Endothelial cell (in vitro differentiated cells): ENCODE measurements around the gene ANKMY1. TPM values are rescaled to one million over a fixed set of nuclear protein-coding genes. Genes with fewer than 3 reads are reported as not detected.

Source experiments
- DNase-seq: peaks from one replicate; pipeline ENCODE4 v3.0.0; 2021; ENCODE audit warnings: low spot score
- H3K27ac Mint-ChIP-seq: one replicate; pipeline ENCODE4 v1.8.0; 2021; ENCODE audit warnings: mixed read lengths, inconsistent platforms; ENCODE audit not compliant: unreplicated experiment
- H3K27me3 Mint-ChIP-seq: one replicate; pipeline ENCODE4 v1.8.0; 2021; ENCODE audit warnings: mild to moderate bottlenecking, moderate library complexity, mixed read lengths, inconsistent platforms; ENCODE audit not compliant: unreplicated experiment
- H3K36me3 Mint-ChIP-seq: one replicate; pipeline ENCODE4 v1.8.0; 2021; ENCODE audit warnings: mild to moderate bottlenecking, low read depth, mixed read lengths, inconsistent platforms; ENCODE audit not compliant: unreplicated experiment
- H3K4me1 Mint-ChIP-seq: one replicate; pipeline ENCODE4 v1.8.0; 2021; ENCODE audit warnings: mild to moderate bottlenecking, mixed read lengths, inconsistent platforms; ENCODE audit not compliant: unreplicated experiment
- H3K4me3 Mint-ChIP-seq: one replicate; pipeline ENCODE4 v1.8.0; 2021; ENCODE audit warnings: mild to moderate bottlenecking, mixed read lengths, inconsistent platforms; ENCODE audit not compliant: unreplicated experiment
- H3K9me3 Mint-ChIP-seq: one replicate; pipeline ENCODE4 v1.8.0; 2021; ENCODE audit warnings: mixed read lengths, inconsistent platforms; ENCODE audit not compliant: unreplicated experiment
- total RNA-seq: library from RNA; stranded (reverse); fragmentation: NEBNext Ultra II Directional; extraction: Animal tissue kit (Norgen Biotek cat#: 25700); gene quantifications from one replicate; pipeline ENCODE4 v1.2.1, GENCODE V29; 2021; ENCODE audit not compliant: unreplicated experiment
- TF ChIP-seq, protein P1 (sequence below): fragments of 200-600 bp; sonication (generic); IDR thresholded peaks from one replicate; pipeline ENCODE4 v1.5.0; 2021; ENCODE audit warnings: antibody characterized with exemption; ENCODE audit not compliant: unreplicated experiment

The ANKMY1 gene
- total RNA-seq, 1 donor from 2014 or later: 5.6 TPM

GRCh38 chr2:240561325-240561971, 3.7 kb upstream of the ANKMY1 start:
- Mint-ChIP-seq H3K36me3 (peaks cover 9% of the 10 kb centered on the region), H3K27me3 (peaks cover 15% of the 10 kb centered on the region), H3K9me3 (no peaks in the 10 kb centered on the region), H3K4me3 (peak overlapping the region; percentile 89), H3K4me1 (peaks cover 16% of the 10 kb centered on the region), H3K27ac (peak overlapping the region; percentile 51)
- no peak for DNase-seq
- TF ChIP-seq, protein P1, sequence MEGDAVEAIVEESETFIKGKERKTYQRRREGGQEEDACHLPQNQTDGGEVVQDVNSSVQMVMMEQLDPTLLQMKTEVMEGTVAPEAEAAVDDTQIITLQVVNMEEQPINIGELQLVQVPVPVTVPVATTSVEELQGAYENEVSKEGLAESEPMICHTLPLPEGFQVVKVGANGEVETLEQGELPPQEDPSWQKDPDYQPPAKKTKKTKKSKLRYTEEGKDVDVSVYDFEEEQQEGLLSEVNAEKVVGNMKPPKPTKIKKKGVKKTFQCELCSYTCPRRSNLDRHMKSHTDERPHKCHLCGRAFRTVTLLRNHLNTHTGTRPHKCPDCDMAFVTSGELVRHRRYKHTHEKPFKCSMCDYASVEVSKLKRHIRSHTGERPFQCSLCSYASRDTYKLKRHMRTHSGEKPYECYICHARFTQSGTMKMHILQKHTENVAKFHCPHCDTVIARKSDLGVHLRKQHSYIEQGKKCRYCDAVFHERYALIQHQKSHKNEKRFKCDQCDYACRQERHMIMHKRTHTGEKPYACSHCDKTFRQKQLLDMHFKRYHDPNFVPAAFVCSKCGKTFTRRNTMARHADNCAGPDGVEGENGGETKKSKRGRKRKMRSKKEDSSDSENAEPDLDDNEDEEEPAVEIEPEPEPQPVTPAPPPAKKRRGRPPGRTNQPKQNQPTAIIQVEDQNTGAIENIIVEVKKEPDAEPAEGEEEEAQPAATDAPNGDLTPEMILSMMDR: no peak

GRCh38 chr2:240560480-240561324, 2.9 kb upstream of the ANKMY1 start:
- H3K36me3 Mint-ChIP-seq: peaks cover 9% of the 10 kb centered on the region
- peak overlapping the region; percentile 89 for H3K4me3 Mint-ChIP-seq
- H3K27ac Mint-ChIP-seq: no peak overlapping the region

DNA sequence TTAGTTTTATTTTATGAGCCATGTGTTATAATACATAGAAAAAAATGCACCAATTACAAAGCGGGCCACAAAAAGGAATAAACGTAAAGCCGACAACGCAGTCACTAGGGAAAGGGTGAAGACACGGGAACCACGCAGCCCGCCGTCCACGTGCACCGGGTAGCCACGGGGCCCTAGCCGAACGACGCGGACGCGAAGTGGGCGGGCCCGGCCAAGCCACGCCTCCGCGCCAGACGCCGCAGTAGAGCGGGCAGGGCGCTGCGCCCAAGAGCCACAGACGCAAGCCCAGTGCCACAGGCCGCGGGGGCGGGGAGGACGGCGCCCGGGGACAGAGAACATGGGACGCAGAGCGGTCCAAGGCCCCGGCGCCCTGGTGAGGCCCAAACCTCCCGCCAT, 2.3 kb upstream of the ANKMY1 start, which contains the start of gene DUSP28:
DUSP28 (plus strand) TSS at position 274 of the 396 bp plus-strand sequence. CDS start 328 bp downstream, outside the sequence.
- peaks cover 21% of the 10 kb centered on the region for H3K27me3 Mint-ChIP-seq
- H3K4me3 Mint-ChIP-seq: peak within 1 kb of the TSS; percentile 92
- H3K36me3 Mint-ChIP-seq: peaks cover 9% of the 10 kb centered on the region
- no peaks in the 10 kb centered on the region for H3K9me3 Mint-ChIP-seq
- H3K27ac Mint-ChIP-seq: no peak within 1 kb of the TSS
- peaks cover 17% of the 10 kb centered on the region for H3K4me1 Mint-ChIP-seq
- TF ChIP-seq, protein P1: no peak
- DNase-seq: peak; percentile 81

More at GRCh38 chr2:240560480-240561324, 2.9 kb upstream of the ANKMY1 start:
- Mint-ChIP-seq H3K27me3 (peaks cover 18% of the 10 kb centered on the region), H3K4me1 (peaks cover 17% of the 10 kb centered on the region), H3K9me3 (no peaks in the 10 kb centered on the region)
- peak; percentile 99 for DNase-seq
- TF ChIP-seq, protein P1: no peak

DNA sequence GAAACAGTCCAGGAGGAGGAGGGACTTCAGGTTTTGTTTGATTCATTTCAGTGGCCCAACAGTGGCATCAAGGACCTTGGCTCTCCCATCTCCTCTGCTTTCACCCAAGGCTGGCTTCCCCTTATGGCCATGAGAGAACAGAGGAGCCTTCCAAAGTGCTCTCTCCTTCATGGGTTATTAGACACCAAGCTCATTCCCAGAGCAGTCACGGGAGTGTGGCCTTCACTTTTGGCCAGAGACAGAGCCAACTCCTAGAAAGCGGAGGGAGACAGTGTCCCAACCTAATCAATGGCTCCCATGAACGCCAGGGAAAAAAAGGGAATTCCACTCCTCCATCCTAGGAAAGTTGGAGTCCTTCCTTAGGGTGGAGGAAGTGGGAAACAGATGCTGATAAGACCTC, 1.5 kb upstream of the ANKMY1 start:
- DNase-seq: no peak

More for the DNA sequence above, 1.5 kb upstream of the ANKMY1 start:
- peaks cover 21% of the 10 kb centered on the region for H3K27me3 Mint-ChIP-seq
- no peaks in the 10 kb centered on the region for H3K9me3 Mint-ChIP-seq
- TF ChIP-seq, protein P1: no peak
- H3K4me1 Mint-ChIP-seq: peaks cover 17% of the 10 kb centered on the region
- H3K36me3 Mint-ChIP-seq: peaks cover 9% of the 10 kb centered on the region
- H3K27ac Mint-ChIP-seq: no peak overlapping the region
- peak overlapping the region; percentile 92 for H3K4me3 Mint-ChIP-seq
